Esophagus muscularis mucosa (tissue), 4 donors: ENCODE measurements around the gene AWAT2.

Source experiments
- CTCF ChIP-seq, 3 experiments: fragments of 200-600 bp in 2 of 3; fragments of 450-650 bp in 1 of 3; sonication (generic) in 2 of 3; IDR thresholded peaks; one replicate each; pipeline ENCODE4 v1.5.1; 2017 to 2019; ENCODE audit warnings: antibody characterized with exemption in 3 of 3, mild to moderate bottlenecking in 2 of 3, moderate library complexity in 1 of 3
- EP300 ChIP-seq: sonication (generic); formaldehyde crosslinking; IDR thresholded peaks from one replicate; pipeline ENCODE4 v1.6.1; 2017; ENCODE audit warnings: antibody characterized with exemption
- POLR2A ChIP-seq: fragments of 450-650 bp; IDR thresholded peaks from one replicate; pipeline ENCODE4 v1.6.1; 2017; ENCODE audit warnings: antibody characterized with exemption, moderate library complexity, mild to moderate bottlenecking, low read depth
- POLR2AphosphoS5 ChIP-seq, 2 donors: sonication (generic); formaldehyde crosslinking; IDR thresholded peaks; one replicate each; pipeline ENCODE4 v1.6.1; 2017; ENCODE audit warnings: antibody characterized with exemption in 2 of 2

GRCh38 chrX:70013466-70014381 lies 36.0 kb downstream of the AWAT2 start:
- TF ChIP-seq CTCF (IDR thresholded peaks at IDR 0.05) = no peak
- TF ChIP-seq POLR2A = no peak
- no peak for TF ChIP-seq EP300
- no peak for TF ChIP-seq POLR2AphosphoS5 (IDR thresholded peaks at IDR 0.05)
